ENCODE measurements around the gene SLC27A2.

SLC27A2 gene

DNA sequence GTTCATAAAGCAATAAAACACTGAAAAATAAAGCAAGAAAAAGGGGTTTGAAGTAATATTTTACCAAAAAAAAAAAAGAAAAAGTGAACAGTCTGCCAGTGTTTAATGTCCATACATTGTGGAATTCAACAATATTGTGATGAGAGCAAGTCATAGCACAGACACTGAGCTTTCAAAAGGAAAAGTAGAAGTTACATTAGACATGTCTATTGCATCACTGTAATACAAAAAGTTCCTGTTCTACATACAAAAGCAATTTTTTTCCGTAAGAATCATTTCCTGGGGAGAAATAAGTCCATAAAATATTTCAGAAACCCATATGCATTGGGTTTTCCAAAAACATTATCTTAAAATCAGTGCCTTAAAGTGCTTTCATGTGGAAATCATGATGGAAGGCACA lies 95.4 kb downstream of the SLC27A2 start:
- no peak for TF ChIP-seq EZH2phosphoT487 (conservative IDR thresholded peaks at IDR 0.05; ENCODE audit: low read length)
- no peak for TF ChIP-seq CTCF (IDR thresholded peaks at IDR 0.05; ENCODE audit: insufficient read depth, low read length, poor library complexity, severe bottlenecking)
- Histone ChIP-seq H3K4me3 (ENCODE audit: insufficient read depth, low read length, poor library complexity, severe bottlenecking) (no peak overlapping the region), H3K9me3 (ENCODE audit: insufficient read depth, low read length) (no peaks in the 10 kb centered on the region), H2AFZ (ENCODE audit: low read depth, low read length, severe bottlenecking) (no peak overlapping the region), H3K79me2 (ENCODE audit: insufficient read depth, low read length) (no peaks in the 10 kb centered on the region), H3K9me2 (replicated peaks; ENCODE audit: insufficient read depth, low read length) (no peaks in the 10 kb centered on the region), H3K27ac (ENCODE audit: low read depth, low read length) (no peak overlapping the region), H4K20me1 (ENCODE audit: low read depth, low read length) (no peaks in the 10 kb centered on the region), H3K4me2 (ENCODE audit: low read depth, low read length, poor library complexity, severe bottlenecking) (no peak overlapping the region), H3K9ac (ENCODE audit: low read length) (no peak overlapping the region), H3K36me3 (ENCODE audit: low read length) (peaks cover 7% of the 10 kb centered on the region), H3K27me3 (ENCODE audit: low read length) (no peaks in the 10 kb centered on the region), H3F3A (ENCODE audit: insufficient read depth) (0 out of 2 replicates have a peak, but pooled peaks cover 3% of the 10 kb centered on the region)

GRCh38 chr15:50278496-50278895 lies 96.5 kb downstream of the SLC27A2 start:
- Histone ChIP-seq H3K9me3 (ENCODE audit: insufficient read depth, low read length) (no peaks in the 10 kb centered on the region), H3K9ac (ENCODE audit: low read length) (no peak overlapping the region), H3K27me3 (ENCODE audit: low read length) (no peaks in the 10 kb centered on the region), H4K20me1 (ENCODE audit: low read depth, low read length) (no peaks in the 10 kb centered on the region), H3K36me3 (ENCODE audit: low read length) (peaks cover 7% of the 10 kb centered on the region), H3K9me2 (replicated peaks; ENCODE audit: insufficient read depth, low read length) (no peaks in the 10 kb centered on the region), H2AFZ (ENCODE audit: low read depth, low read length, severe bottlenecking) (no peak overlapping the region), H3K27ac (ENCODE audit: low read depth, low read length) (no peak overlapping the region), H3K4me3 (ENCODE audit: insufficient read depth, low read length, poor library complexity, severe bottlenecking) (no peak overlapping the region), H3K79me2 (ENCODE audit: insufficient read depth, low read length) (no peaks in the 10 kb centered on the region), H3K4me2 (ENCODE audit: low read depth, low read length, poor library complexity, severe bottlenecking) (no peak overlapping the region), H3F3A (ENCODE audit: insufficient read depth) (0 out of 2 replicates have a peak, but pooled peaks cover 3% of the 10 kb centered on the region)
- no peak for TF ChIP-seq CTCF (IDR thresholded peaks at IDR 0.05; ENCODE audit: insufficient read depth, low read length, poor library complexity, severe bottlenecking)
- no peak for TF ChIP-seq EZH2phosphoT487 (conservative IDR thresholded peaks at IDR 0.05; ENCODE audit: low read length)

- H3K9me3 ChIP-seq (ENCODE audit: insufficient read depth, low read length): no peaks in the 10 kb centered on the region
These were observed 98.3 kb downstream of the SLC27A2 start for GRCh38 chr15:50280271-50280670.

More at GRCh38 chr15:50280271-50280670, 98.3 kb downstream of the SLC27A2 start:
- no peak overlapping the region for H3K27ac ChIP-seq (ENCODE audit: low read depth, low read length)
- H3K79me2 ChIP-seq (ENCODE audit: insufficient read depth, low read length): no peaks in the 10 kb centered on the region
- H3K4me3 ChIP-seq (ENCODE audit: insufficient read depth, low read length, poor library complexity, severe bottlenecking): no peak overlapping the region
- H3K4me2 ChIP-seq (ENCODE audit: low read depth, low read length, poor library complexity, severe bottlenecking): no peak overlapping the region
- no peak overlapping the region for H2AFZ ChIP-seq (ENCODE audit: low read depth, low read length, severe bottlenecking)
- H3K9ac ChIP-seq (ENCODE audit: low read length): no peak overlapping the region
- no peaks in the 10 kb centered on the region for H4K20me1 ChIP-seq (ENCODE audit: low read depth, low read length)
- 0 out of 2 replicates have a peak, but pooled peaks cover 3% of the 10 kb centered on the region for H3F3A ChIP-seq (ENCODE audit: insufficient read depth)
- no peaks in the 10 kb centered on the region for H3K9me2 ChIP-seq (replicated peaks; ENCODE audit: insufficient read depth, low read length)
- no peaks in the 10 kb centered on the region for H3K27me3 ChIP-seq (ENCODE audit: low read length)
- no peak for TF ChIP-seq CTCF (IDR thresholded peaks at IDR 0.05; ENCODE audit: insufficient read depth, low read length, poor library complexity, severe bottlenecking)
- no peak for TF ChIP-seq EZH2phosphoT487 (conservative IDR thresholded peaks at IDR 0.05; ENCODE audit: low read length)
- peaks cover 10% of the 10 kb centered on the region for H3K36me3 ChIP-seq (ENCODE audit: low read length)

All from SU-DHL-6 (cell line).